ENCODE data around the gene TGFBR2.

TGFBR2 gene

GRCh38 chr3:30661098-30661873, 54.9 kb downstream of the TGFBR2 start:
- Histone ChIP-seq H3K79me2 (ENCODE audit: insufficient read depth, low read length) (peaks cover 10% of the 10 kb centered on the region; the same call in 1 of the 2 replicates), H3K4me2 (ENCODE audit: low read depth, low read length, poor library complexity, severe bottlenecking) (no peak overlapping the region), H3K9me2 (replicated peaks; ENCODE audit: insufficient read depth, low read length) (no peaks in the 10 kb centered on the region), H3K36me3 (ENCODE audit: low read length) (peaks cover 8% of the 10 kb centered on the region; the same call in 1 of the 2 replicates), H3K4me3 (ENCODE audit: insufficient read depth, low read length, poor library complexity, severe bottlenecking) (no peak overlapping the region), H3F3A (ENCODE audit: insufficient read depth) (peaks cover 16% of the 10 kb centered on the region), H3K9ac (ENCODE audit: low read length) (no peak overlapping the region), H4K20me1 (ENCODE audit: low read depth, low read length) (no peaks in the 10 kb centered on the region), H3K9me3 (ENCODE audit: insufficient read depth, low read length) (no peaks in the 10 kb centered on the region), H3K27me3 (ENCODE audit: low read length) (no peaks in the 10 kb centered on the region), H2AFZ (ENCODE audit: low read depth, low read length, severe bottlenecking) (no peak overlapping the region), H3K27ac (ENCODE audit: low read depth, low read length) (no peak overlapping the region; the same call in 1 of the 2 replicates)
- TF ChIP-seq CTCF (IDR thresholded peaks at IDR 0.05; ENCODE audit: insufficient read depth, low read length, poor library complexity, severe bottlenecking) (no peak), EZH2phosphoT487 (conservative IDR thresholded peaks at IDR 0.05; ENCODE audit: low read length) (no peak)

- Histone ChIP-seq H3K79me2 (ENCODE audit: insufficient read depth, low read length) (0 out of 2 replicates have a peak, but pooled peaks cover 7% of the 10 kb centered on the region), H3K9me3 (ENCODE audit: insufficient read depth, low read length) (no peaks in the 10 kb centered on the region), H3K36me3 (ENCODE audit: low read length) (peaks cover 8% of the 10 kb centered on the region; the same call in 1 of the 2 replicates), H2AFZ (ENCODE audit: low read depth, low read length, severe bottlenecking) (no peak overlapping the region), H3K9me2 (replicated peaks; ENCODE audit: insufficient read depth, low read length) (no peaks in the 10 kb centered on the region), H4K20me1 (ENCODE audit: low read depth, low read length) (no peaks in the 10 kb centered on the region), H3F3A (ENCODE audit: insufficient read depth) (peaks cover 9% of the 10 kb centered on the region), H3K9ac (ENCODE audit: low read length) (no peak overlapping the region), H3K4me3 (ENCODE audit: insufficient read depth, low read length, poor library complexity, severe bottlenecking) (no peak overlapping the region), H3K27me3 (ENCODE audit: low read length) (no peaks in the 10 kb centered on the region), H3K4me2 (ENCODE audit: low read depth, low read length, poor library complexity, severe bottlenecking) (no peak overlapping the region), H3K27ac (ENCODE audit: low read depth, low read length) (no peak overlapping the region)
- TF ChIP-seq CTCF (IDR thresholded peaks at IDR 0.05; ENCODE audit: insufficient read depth, low read length, poor library complexity, severe bottlenecking) (no peak), EZH2phosphoT487 (conservative IDR thresholded peaks at IDR 0.05; ENCODE audit: low read length) (no peak)
These were observed 56.4 kb downstream of the TGFBR2 start for GRCh38 chr3:30662836-30663235.

GRCh38 chr3:30663533-30664241, 57.3 kb downstream of the TGFBR2 start:
- H3K27me3 ChIP-seq (ENCODE audit: low read length): no peaks in the 10 kb centered on the region
- H3K79me2 ChIP-seq (ENCODE audit: insufficient read depth, low read length): peaks cover 7% of the 10 kb centered on the region; the same call in 1 of the 2 replicates
- H3K4me3 ChIP-seq (ENCODE audit: insufficient read depth, low read length, poor library complexity, severe bottlenecking): no peak overlapping the region
- H3K27ac ChIP-seq (ENCODE audit: low read depth, low read length): no peak overlapping the region
- no peaks in the 10 kb centered on the region for H4K20me1 ChIP-seq (ENCODE audit: low read depth, low read length)
- H3K9me2 ChIP-seq (replicated peaks; ENCODE audit: insufficient read depth, low read length): no peaks in the 10 kb centered on the region
- no peak overlapping the region for H2AFZ ChIP-seq (ENCODE audit: low read depth, low read length, severe bottlenecking)
- peaks cover 13% of the 10 kb centered on the region; the same call in 1 of the 2 replicates for H3K36me3 ChIP-seq (ENCODE audit: low read length)
- H3K9me3 ChIP-seq (ENCODE audit: insufficient read depth, low read length): no peaks in the 10 kb centered on the region
- H3F3A ChIP-seq (ENCODE audit: insufficient read depth): 0 out of 2 replicates have a peak, but pooled peaks cover 2% of the 10 kb centered on the region
- no peak overlapping the region for H3K4me2 ChIP-seq (ENCODE audit: low read depth, low read length, poor library complexity, severe bottlenecking)
- no peak for TF ChIP-seq EZH2phosphoT487 (conservative IDR thresholded peaks at IDR 0.05; ENCODE audit: low read length)
- no peak for TF ChIP-seq CTCF (IDR thresholded peaks at IDR 0.05; ENCODE audit: insufficient read depth, low read length, poor library complexity, severe bottlenecking)
- H3K9ac ChIP-seq (ENCODE audit: low read length): no peak overlapping the region

All from SU-DHL-6 (cell line).